ENCODE results near the gene ZNF689. TPM values are rescaled to one million over a fixed set of nuclear protein-coding genes. Genes with fewer than 3 reads are reported as not detected.

Gene ZNF689
- total RNA-seq, 2 donors from 2014 or later = 13.4 to 17.8 TPM

- H3K4me1 ChIP-seq (replicated peaks) = no peaks in the 10 kb centered on the region
- H3K27me3 ChIP-seq (replicated peaks; ENCODE audit: insufficient read depth) = no peaks in the 10 kb centered on the region
- 10% methylated on average over 39 of the region's 40 CpGs for WGBS
- TF ChIP-seq POLR2AphosphoS5 (IDR thresholded peaks at IDR 0.05) = no peak
- H3K27ac ChIP-seq = peak overlapping the region; percentile 89 to 93
- no peaks in the 10 kb centered on the region for H3K9me3 ChIP-seq
- H3K4me3 ChIP-seq = peak overlapping the region; percentile 67 to 84
- H3K36me3 ChIP-seq = peaks cover 4 to 7% of the 10 kb centered on the region in 2 donors
- intact Hi-C loops (cut with DNase I) = no loop called here
- peak; percentile 35 for DNase-seq (ENCODE audit: low spot score)
Measured at GRCh38 chr16:30609002-30609925, 925 bp downstream of the ZNF689 start.

- peaks cover 10% of the 10 kb centered on the region in 2 donors for H3K36me3 ChIP-seq
Measured at GRCh38 chr16:30606004-30606403, 4.2 kb downstream of the ZNF689 start.

GRCh38 chr16:30605158-30605557 is 5.0 kb downstream of the ZNF689 start:
- intact Hi-C loops (cut with DNase I) = no loop called here
- no peak overlapping the region for H3K27ac ChIP-seq
- H3K4me1 ChIP-seq (replicated peaks) = peaks cover 1% of the 10 kb centered on the region
- no peak overlapping the region for H3K4me3 ChIP-seq
- H3K27me3 ChIP-seq (replicated peaks; ENCODE audit: insufficient read depth) = no peaks in the 10 kb centered on the region
- no peaks in the 10 kb centered on the region for H3K9me3 ChIP-seq
- WGBS = 85% methylated on average over 15 of the region's 15 CpGs
- peaks cover 10% of the 10 kb centered on the region in 2 donors for H3K36me3 ChIP-seq
- TF ChIP-seq POLR2AphosphoS5 (IDR thresholded peaks at IDR 0.05) = no peak
- no peak for TF ChIP-seq POLR2A (IDR thresholded peaks at IDR 0.05)
- no peak for TF ChIP-seq CTCF (IDR thresholded peaks at IDR 0.05)
- no peak for DNase-seq (ENCODE audit: low spot score)

More at GRCh38 chr16:30606004-30606403, 4.2 kb downstream of the ZNF689 start:
- Histone ChIP-seq H3K4me3 (no peak overlapping the region), H3K27ac (no peak overlapping the region), H3K4me1 (replicated peaks) (no peaks in the 10 kb centered on the region), H3K9me3 (no peaks in the 10 kb centered on the region), H3K27me3 (replicated peaks; ENCODE audit: insufficient read depth) (no peaks in the 10 kb centered on the region)
- intact Hi-C loops (cut with DNase I) = no loop called here
- 98% methylated on average over 3 of the region's 3 CpGs for WGBS
- TF ChIP-seq CTCF (IDR thresholded peaks at IDR 0.05) (no peak), POLR2AphosphoS5 (IDR thresholded peaks at IDR 0.05) (no peak), POLR2A (IDR thresholded peaks at IDR 0.05) (no peak)
- no peak for DNase-seq (ENCODE audit: low spot score)

- Histone ChIP-seq H3K4me3 (no peak overlapping the region), H3K4me1 (replicated peaks) (peaks cover 6% of the 10 kb centered on the region), H3K9me3 (no peaks in the 10 kb centered on the region), H3K27me3 (replicated peaks; ENCODE audit: insufficient read depth) (no peaks in the 10 kb centered on the region), H3K27ac (no peak overlapping the region), H3K36me3 (peaks cover 10% of the 10 kb centered on the region in 2 donors)
- intact Hi-C loops (cut with DNase I) = no loop called here
- DNase-seq (ENCODE audit: low spot score) = no peak
- TF ChIP-seq POLR2A (IDR thresholded peaks at IDR 0.05) = no peak
- TF ChIP-seq POLR2AphosphoS5 (IDR thresholded peaks at IDR 0.05) = no peak
- no peak for TF ChIP-seq CTCF (IDR thresholded peaks at IDR 0.05)
- 93% methylated on average over 48 of the region's 49 CpGs for WGBS
Measured at GRCh38 chr16:30604316-30604947, 5.8 kb downstream of the ZNF689 start.

- no peak overlapping the region for H3K27ac ChIP-seq
- H3K27me3 ChIP-seq (replicated peaks; ENCODE audit: insufficient read depth) = no peaks in the 10 kb centered on the region
- no peaks in the 10 kb centered on the region for H3K9me3 ChIP-seq
- H3K4me3 ChIP-seq = no peak overlapping the region
- no peak for TF ChIP-seq POLR2A (IDR thresholded peaks at IDR 0.05)
- H3K4me1 ChIP-seq (replicated peaks) = peaks cover 6% of the 10 kb centered on the region
- intact Hi-C loops (cut with DNase I) = no loop called here
- no peak for DNase-seq (ENCODE audit: low spot score)
- peaks cover 10% of the 10 kb centered on the region in 2 donors for H3K36me3 ChIP-seq
- 85% methylated on average over 7 of the region's 7 CpGs for WGBS
Measured at GRCh38 chr16:30603945-30604315, 6.3 kb downstream of the ZNF689 start.
